H1 (cell line): ENCODE data around the gene RAB3B. TPM values are rescaled to one million over a fixed set of nuclear protein-coding genes. Genes with fewer than 3 reads are reported as not detected.

Experiments used
- CTCF ChIA-PET: fragments of 300-600 bp; sonication (Branson Sonifier 250); formaldehyde crosslinking; loops from one replicate; lab custom pipeline; 2021; ENCODE audit not compliant: partially characterized antibody; lab: Charles Lee
- POLR2A ChIA-PET: fragments of 300-600 bp; sonication (Branson Sonifier 250); formaldehyde crosslinking; loops from one replicate; lab custom pipeline; 2021; ENCODE audit warnings: inconsistent platforms; ENCODE audit not compliant: partially characterized antibody; lab: Charles Lee
- DNase-seq, 2 experiments: peaks; one replicate each; pipeline versions ENCODE4 v3.0.0 to v3.0.0-alpha.2; 2010 to 2022; ENCODE audit warnings: low spot score in 2 of 2, low read depth in 1 of 2, mixed read lengths in 1 of 2
- FAIRE-seq: peaks from 2 replicates; lab custom pipeline; 2011; peaks lifted over from hg19 to GRCh38; lab: Jason Lieb, UNC
- H2AFZ ChIP-seq: 2 replicates; pipeline ENCODE4 v1.8.1; 2012; ENCODE audit warnings: low read length, inconsistent platforms
- H2AK5ac ChIP-seq: 2 replicates; pipeline ENCODE4 v1.6.1; 2013; ENCODE audit warnings: low read depth, low read length
- H2BK120ac ChIP-seq: replicated peaks from 2 replicates; pipeline ENCODE3; 2013; ENCODE audit warnings: low read depth, low read length, inconsistent platforms
- H2BK12ac ChIP-seq: 2 replicates; pipeline ENCODE4 v1.6.1; 2013; ENCODE audit warnings: low read depth, low read length
- H2BK15ac ChIP-seq: 2 replicates; pipeline ENCODE4 v1.6.1; 2013; ENCODE audit warnings: low read length
- H2BK20ac ChIP-seq: 2 replicates; pipeline ENCODE4 v1.6.1; 2013; ENCODE audit warnings: low read length
- H2BK5ac ChIP-seq: 2 replicates; pipeline ENCODE4 v1.6.1; 2013; ENCODE audit warnings: low read depth, low read length
- H3K14ac ChIP-seq: 2 replicates; pipeline ENCODE4 v1.6.1; 2013; ENCODE audit warnings: inconsistent platforms; ENCODE audit not compliant: insufficient read length
- H3K18ac ChIP-seq: 2 replicates; pipeline ENCODE4 v1.6.1; 2013; ENCODE audit warnings: low read length; ENCODE audit errors: extremely low read depth
- H3K23ac ChIP-seq: 2 replicates; pipeline ENCODE4 v1.6.1; 2013; ENCODE audit warnings: inconsistent platforms; ENCODE audit not compliant: insufficient read length
- H3K23me2 ChIP-seq: 2 replicates; pipeline ENCODE4 v1.6.1; 2013; ENCODE audit warnings: low read depth, low read length
- H3K27ac ChIP-seq: 2 replicates; pipeline ENCODE4 v1.6.1; 2011; ENCODE audit warnings: low read depth, low read length, inconsistent platforms
- H3K27me3 ChIP-seq, 4 experiments: replicated peaks in 1 of 4; 1 replicate in 1 of 4; 2 replicates in 3 of 4; pipeline versions ENCODE4 v1.6.1 to v1.8.1; 2011 to 2013; ENCODE audit warnings: low read length in 3 of 4, mild to moderate bottlenecking in 3 of 4, inconsistent platforms in 2 of 4, mixed read lengths in 2 of 4, moderate library complexity in 1 of 4; ENCODE audit not compliant: control insufficient read depth in 3 of 4, insufficient read depth in 3 of 4; ENCODE audit errors: extremely low read depth in 1 of 4
- H3K36me3 ChIP-seq, 4 experiments: 2 replicates each; pipeline versions ENCODE4 v1.6.1 to v1.8.1; 2011 to 2013; ENCODE audit warnings: mild to moderate bottlenecking in 4 of 4, low read length in 3 of 4, moderate library complexity in 2 of 4, control low read depth in 1 of 4, inconsistent platforms in 1 of 4; ENCODE audit not compliant: insufficient read depth in 4 of 4, control insufficient read depth in 2 of 4
- H3K4ac ChIP-seq: replicated peaks from 2 replicates; pipeline ENCODE3; 2013; ENCODE audit warnings: low read length, low read depth, mixed read lengths, inconsistent platforms; ENCODE audit not compliant: insufficient read length
- H3K4me1 ChIP-seq, 4 experiments: replicated peaks in 1 of 4; 1 replicate in 1 of 4; 2 replicates in 3 of 4; pipeline versions ENCODE4 v1.6.1 to v1.8.1; 2011 to 2013; ENCODE audit warnings: low read length in 3 of 4, inconsistent platforms in 2 of 4, mixed read lengths in 1 of 4; ENCODE audit not compliant: insufficient read depth in 4 of 4, control insufficient read depth in 3 of 4
- H3K4me2 ChIP-seq, 2 experiments: 2 replicates each; pipeline versions ENCODE4 v1.6.1 to v1.8.1; 2011 to 2013; ENCODE audit warnings: low read depth in 2 of 2, low read length in 2 of 2, control low read depth in 1 of 2, inconsistent platforms in 1 of 2, mild to moderate bottlenecking in 1 of 2; ENCODE audit not compliant: insufficient read depth in 1 of 2
- H3K4me3 ChIP-seq, 4 experiments: fragments of 200-600, 300-600 bp in 1 of 4; sonication (generic), shearing (Covaris generic), sonication (Bioruptor Twin) in 1 of 4; 2 replicates each; pipeline versions ENCODE4 v1.5.1 to v1.8.1; 2011 to 2016; ENCODE audit warnings: low read length in 4 of 4, low read depth in 3 of 4, control low read depth in 2 of 4, inconsistent platforms in 2 of 4, mild to moderate bottlenecking in 2 of 4, mixed read lengths in 1 of 4, moderate library complexity in 1 of 4; ENCODE audit not compliant: insufficient read depth in 2 of 4; ENCODE audit errors: extremely low read depth in 1 of 4
- H3K56ac ChIP-seq: replicated peaks from 2 replicates; pipeline ENCODE3; 2013; ENCODE audit warnings: low read depth, mild to moderate bottlenecking, mixed read lengths, low read length, inconsistent platforms; ENCODE audit not compliant: insufficient read length
- H3K79me1 ChIP-seq: 2 replicates; pipeline ENCODE4 v1.6.1; 2013; ENCODE audit warnings: low read depth, low read length, control low read depth
- H3K79me2 ChIP-seq, 2 experiments: 2 replicates each; pipeline versions ENCODE4 v1.6.1 to v1.8.1; 2012 to 2013; ENCODE audit warnings: low read length in 2 of 2, mild to moderate bottlenecking in 2 of 2, inconsistent platforms in 1 of 2; ENCODE audit not compliant: insufficient read depth in 2 of 2, control insufficient read depth in 1 of 2
- H3K9ac ChIP-seq, 4 experiments: replicated peaks in 1 of 4; 1 replicate in 1 of 4; 2 replicates in 3 of 4; pipeline versions ENCODE4 v1.6.1 to v1.8.1; 2011 to 2013; ENCODE audit warnings: low read depth in 3 of 4, low read length in 3 of 4, control low read depth in 2 of 4, mild to moderate bottlenecking in 2 of 4, moderate library complexity in 2 of 4, inconsistent platforms in 1 of 4; ENCODE audit errors: extremely low read depth in 1 of 4
- H3K9me3 ChIP-seq, 2 experiments: 2 replicates each; pipeline versions ENCODE4 v1.6.1 to v1.8.1; 2012 to 2013; ENCODE audit warnings: mild to moderate bottlenecking in 2 of 2, moderate library complexity in 2 of 2, control low read depth in 1 of 2, inconsistent platforms in 1 of 2, low read depth in 1 of 2, low read length in 1 of 2, mixed read lengths in 1 of 2; ENCODE audit not compliant: insufficient read depth in 2 of 2
- H4K20me1 ChIP-seq, 2 experiments: replicated peaks in 1 of 2; 2 replicates each; pipeline versions ENCODE3 to v1.8.1; 2011 to 2013; ENCODE audit warnings: inconsistent platforms in 2 of 2, low read length in 2 of 2, mild to moderate bottlenecking in 1 of 2; ENCODE audit not compliant: insufficient read depth in 2 of 2, control insufficient read depth in 1 of 2
- H4K5ac ChIP-seq: 2 replicates; pipeline ENCODE4 v1.6.1; 2013; ENCODE audit warnings: low read length, low read depth, mixed read lengths, inconsistent platforms; ENCODE audit not compliant: insufficient read length
- H4K8ac ChIP-seq: 2 replicates; pipeline ENCODE4 v1.8.0; 2013; ENCODE audit warnings: mild to moderate bottlenecking, moderate library complexity, low read length, inconsistent platforms; ENCODE audit not compliant: insufficient read depth; ENCODE audit errors: extremely low read depth
- H4K91ac ChIP-seq: replicated peaks from 2 replicates; pipeline ENCODE3; 2013; ENCODE audit warnings: low read length, mixed read lengths, inconsistent platforms; ENCODE audit not compliant: insufficient read length
- CTBP2 ChIP-seq: IDR thresholded peaks from 2 replicates; pipeline ENCODE4 v1.7.0; 2011; ENCODE audit warnings: borderline replicate concordance, mild to moderate bottlenecking, moderate library complexity, mixed read lengths, low read length; ENCODE audit not compliant: insufficient read depth, insufficient read length
- CTCF ChIP-seq, 3 experiments: IDR thresholded peaks; 1 replicate in 2 of 3; 2 replicates in 1 of 3; pipeline versions ENCODE4 v1.5.1 to v1.6.1; 2011; ENCODE audit warnings: low read length in 3 of 3, mild to moderate bottlenecking in 3 of 3, inconsistent platforms in 2 of 3, low read depth in 1 of 3, moderate library complexity in 1 of 3; ENCODE audit not compliant: insufficient read depth in 1 of 3; ENCODE audit errors: control extremely low read depth in 1 of 3
- FOSL1 ChIP-seq: IDR thresholded peaks from 2 replicates; pipeline ENCODE4 v1.6.1; 2011; ENCODE audit warnings: mild to moderate bottlenecking, low read depth, low read length, moderate library complexity; ENCODE audit not compliant: insufficient read depth
- JUND ChIP-seq: IDR thresholded peaks from 2 replicates; pipeline ENCODE4 v1.6.1; 2011; ENCODE audit warnings: mild to moderate bottlenecking, improper control_type of control experiment, low read length
- NANOG ChIP-seq: IDR thresholded peaks from 2 replicates; pipeline ENCODE4 v1.6.1; 2011; ENCODE audit warnings: low read length, low read depth, mild to moderate bottlenecking, inconsistent platforms; ENCODE audit not compliant: insufficient read depth, poor library complexity, severe bottlenecking
- RNF2 ChIP-seq: fragments of 200-900, 300-1000 bp; sonication (generic); IDR thresholded peaks from 2 replicates; pipeline ENCODE4 v1.7.1; 2016; ENCODE audit warnings: borderline replicate concordance, low read depth, mild to moderate bottlenecking, antibody characterized with exemption, low read length; ENCODE audit not compliant: poor library complexity, severe bottlenecking; ENCODE audit errors: missing control alignments
- TAF7 ChIP-seq: optimal IDR thresholded peaks from 2 replicates; pipeline ENCODE3; 2011; ENCODE audit warnings: low read depth, mild to moderate bottlenecking, inconsistent platforms, low read length, moderate library complexity, borderline replicate concordance
- WGBS, 2 experiments: shearing (Covaris generic) in 1 of 2; methylation state at CpG; one replicate each; pipeline versions ENCODE4 v1.1.6 to v1.1.7; 2013 to 2015; ENCODE audit warnings: low lambda C conversion rate in 2 of 2, mixed read lengths in 2 of 2, inconsistent platforms in 1 of 2, low coverage in 1 of 2, missing lambda C conversion rate in 1 of 2; ENCODE audit not compliant: insufficient replicate concordance in 2 of 2, insufficient coverage in 1 of 2, insufficient read length in 1 of 2; ENCODE audit errors: extremely low coverage in 1 of 2, missing lambda C conversion rate in 1 of 2; 5-methylcytosine and 5-hydroxymethylcytosine counted together
- polyA plus RNA-seq, 7 experiments: library from polyadenylated mRNA; depleted of rRNA in 3 of 7; stranded (reverse) in 5 of 7; unstranded in 2 of 7; fragments of >200 nt in 5 of 7; fragments of 200-250 nt in 2 of 7; gene quantifications; 1 replicate in 5 of 7; 2 replicates in 1 of 7; 4 replicates in 1 of 7; pipeline versions ENCODE4 v1.2.1 to v1.2.3, GENCODE V29; 2011 to 2013; ENCODE audit warnings: missing spikeins in 2 of 7, mixed read lengths in 2 of 7
- total RNA-seq: library from RNA; stranded (reverse); fragmentation: NEBNext Ultra II Directional; extraction: Animal tissue kit (Norgen Biotek cat#: 25700); gene quantifications from 2 replicates; pipeline ENCODE4 v1.2.1, GENCODE V29; 2021
- TF ChIP-seq, protein P1 (sequence below): IDR thresholded peaks from 2 replicates; pipeline ENCODE4 v1.6.1; 2011; ENCODE audit warnings: low read length, improper control_type of control experiment

Gene RAB3B
- total and polyA plus RNA-seq, 2 of the 8 experiments (the other 6 are each of a cell fraction or from before 2014, with no cell fraction given): 12.5 to 36.8 TPM

GRCh38 chr1:51957618-51958017 is 32.9 kb downstream of the RAB3B start:
- ChIA-PET POLR2A (interaction anchor here (1.1 to 1.2 kb wide), 2 partner anchors 9 to 48 kb away, joined by 3 read pairs; no protein-coding TSS in a partner anchor), CTCF (interaction anchor here (1.6 to 2.2 kb wide), 2 partner anchors 10 to 33 kb away, joined by 6 to 10 read pairs; no protein-coding TSS in a partner anchor)
- H3K27ac ChIP-seq: peak overlapping the region; percentile 12; the same call in 1 of the 2 replicates
- no peak overlapping the region; the same call in 1 of the 2 replicates for H2BK12ac ChIP-seq
- H4K91ac ChIP-seq: no peak overlapping the region
- H2AK5ac ChIP-seq: peak overlapping the region; percentile 43; the same call in 1 of the 2 replicates
- H3K79me2 ChIP-seq: 0 out of 4 replicates have a peak, but pooled peaks cover 0 to 2% of the 10 kb centered on the region in 2 experiments
- no peak overlapping the region for H3K56ac ChIP-seq
- H2BK15ac ChIP-seq: no peak overlapping the region
- no peak overlapping the region; the same call in 1 of the 2 replicates for H2BK5ac ChIP-seq
- H3K27me3 ChIP-seq: no peaks in the 10 kb centered on the region
- no peak for FAIRE-seq
- no peaks in the 10 kb centered on the region for H3K23me2 ChIP-seq
- no peak overlapping the region for H3K18ac ChIP-seq
- H3K9ac ChIP-seq: no peak overlapping the region
- WGBS, 2 experiments: 76% methylated on average over 7 of the region's 7 CpGs; no CpG with 5 or more reads in 1 of the 2 experiments
- no peak overlapping the region for H3K23ac ChIP-seq
- DNase-seq: no peak
- H3K4ac ChIP-seq: no peak overlapping the region
- no peaks in the 10 kb centered on the region; the same call in 1 of the 2 replicates for H3K79me1 ChIP-seq
- peak overlapping the region in 1 of 2 experiments; percentile 9; a peak in 1 of 4 replicates for H3K4me2 ChIP-seq
- H3K14ac ChIP-seq: no peak overlapping the region
- H3K4me1 ChIP-seq: peaks cover 7 to 16% (median 12%) of the 10 kb centered on the region in 4 experiments; a peak in 6 of 7 replicates
- no peak overlapping the region for H2BK20ac ChIP-seq
- no peak overlapping the region for H2AFZ ChIP-seq
- H2BK120ac ChIP-seq: no peak overlapping the region
- H4K8ac ChIP-seq: no peak overlapping the region
- H3K36me3 ChIP-seq: peaks cover 0 to 21% (median 2%) of the 10 kb centered on the region in 4 experiments; a peak in 5 of 8 replicates
- H4K5ac ChIP-seq: no peak overlapping the region
- H3K4me3 ChIP-seq: no peak overlapping the region
- H3K9me3 ChIP-seq: no peaks in the 10 kb centered on the region
- H4K20me1 ChIP-seq: no peaks in the 10 kb centered on the region
- TF ChIP-seq JUND (no peak), RNF2 (no peak), CTBP2 (no peak), FOSL1 (no peak), NANOG (no peak), CTCF (IDR thresholded peaks at IDR 0.05; ENCODE audit: control extremely low read depth in 1 of 3, insufficient read depth in 1 of 3, low read depth in 1 of 3, low read length in 3 of 3) (no peak), TAF7 (no peak)
- TF ChIP-seq, protein P1, sequence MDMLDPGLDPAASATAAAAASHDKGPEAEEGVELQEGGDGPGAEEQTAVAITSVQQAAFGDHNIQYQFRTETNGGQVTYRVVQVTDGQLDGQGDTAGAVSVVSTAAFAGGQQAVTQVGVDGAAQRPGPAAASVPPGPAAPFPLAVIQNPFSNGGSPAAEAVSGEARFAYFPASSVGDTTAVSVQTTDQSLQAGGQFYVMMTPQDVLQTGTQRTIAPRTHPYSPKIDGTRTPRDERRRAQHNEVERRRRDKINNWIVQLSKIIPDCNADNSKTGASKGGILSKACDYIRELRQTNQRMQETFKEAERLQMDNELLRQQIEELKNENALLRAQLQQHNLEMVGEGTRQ: no peak
